T-cell (primary cell): ENCODE measurements around the gene CFAP74. TPM values are rescaled to one million over a fixed set of nuclear protein-coding genes. Genes with fewer than 3 reads are reported as not detected.

Experiments
- ATAC-seq, 4 experiments: fragments of 200-7000 bp in 3 of 4; fragments of 150-1000 bp in 1 of 4; cut with Tn5 transposase; replicated peaks in 1 of 4; 1 replicate in 3 of 4; 2 replicates in 1 of 4; pipeline ENCODE4 v1.10.0; 2021; ENCODE audit warnings: moderate library complexity in 3 of 4, mild to moderate bottlenecking in 2 of 4, moderate number of reproducible peaks in 1 of 4
- CTCF ChIA-PET, 2 donors: fragments of 300-600 bp; sonication (Branson Sonifier 250); formaldehyde crosslinking; loops; one replicate each; lab custom pipeline; 2022; ENCODE audit warnings: antibody characterized with exemption in 2 of 2; lab: Charles Lee
- POLR2A ChIA-PET, 2 donors: fragments of 300-600 bp; sonication (Branson Sonifier 250); formaldehyde crosslinking; loops; one replicate each; lab custom pipeline; 2022; ENCODE audit warnings: antibody characterized with exemption in 2 of 2; lab: Charles Lee
- DNase-seq, 35 experiments: peaks; one replicate each; pipeline versions ENCODE4 v3.0.0 to v3.0.0-alpha.2; 2013 to 2023
- H3K27ac ChIP-seq: one replicate; pipeline ENCODE4 v1.5.1; 2013; ENCODE audit warnings: low read length
- H3K27me3 ChIP-seq, 2 experiments: replicated peaks in 1 of 2; 1 replicate in 1 of 2; 2 replicates in 1 of 2; pipeline versions ENCODE4 v1.6.1 to v1.7.0; 2013; ENCODE audit warnings: low read length in 1 of 2, mixed read lengths in 1 of 2; ENCODE audit not compliant: control insufficient read depth in 2 of 2, insufficient read depth in 2 of 2; ENCODE audit errors: extremely low read depth in 1 of 2
- H3K36me3 ChIP-seq, 2 donors: 1 replicate in 1 of 2; 2 replicates in 1 of 2; pipeline versions ENCODE4 v1.6.1 to v1.7.0; 2013; ENCODE audit warnings: low read length in 1 of 2; ENCODE audit not compliant: control insufficient read depth in 2 of 2, insufficient read depth in 1 of 2; ENCODE audit errors: extremely low read depth in 1 of 2
- H3K4me1 ChIP-seq, 2 experiments: 1 replicate in 1 of 2; 2 replicates in 1 of 2; pipeline versions ENCODE4 v1.6.1 to v1.7.0; 2013; ENCODE audit warnings: low read length in 2 of 2, mixed read lengths in 1 of 2; ENCODE audit not compliant: insufficient read depth in 2 of 2, control insufficient read depth in 1 of 2; ENCODE audit errors: extremely low read depth in 1 of 2
- H3K4me3 ChIP-seq, 2 donors: 1 replicate in 1 of 2; 2 replicates in 1 of 2; pipeline versions ENCODE4 v1.5.1 to v1.7.0; 2013; ENCODE audit warnings: mild to moderate bottlenecking in 2 of 2, low read length in 1 of 2, moderate library complexity in 1 of 2; ENCODE audit not compliant: control insufficient read depth in 1 of 2; ENCODE audit errors: extremely low read depth in 1 of 2
- H3K9me3 ChIP-seq: 2 replicates; pipeline ENCODE4 v1.7.0; 2013
- H3K27ac Mint-ChIP-seq, 2 donors: one replicate each; pipeline ENCODE4 v1.8.0; 2020 to 2021; ENCODE audit warnings: mild to moderate bottlenecking in 2 of 2, mixed read lengths in 2 of 2
- H3K27me3 Mint-ChIP-seq, 2 donors: one replicate each; pipeline ENCODE4 v1.8.0; 2021 to 2022; ENCODE audit warnings: mixed read lengths in 2 of 2
- H3K36me3 Mint-ChIP-seq: one replicate; pipeline ENCODE4 v1.8.0; 2021; ENCODE audit warnings: mixed read lengths
- H3K4me1 Mint-ChIP-seq, 3 donors: one replicate each; pipeline ENCODE4 v1.8.0; 2020 to 2022; ENCODE audit warnings: mixed read lengths in 3 of 3, mild to moderate bottlenecking in 1 of 3
- H3K4me3 Mint-ChIP-seq, 3 donors: one replicate each; pipeline ENCODE4 v1.8.0; 2020 to 2022; ENCODE audit warnings: mild to moderate bottlenecking in 3 of 3, mixed read lengths in 3 of 3, moderate library complexity in 3 of 3
- H3K9me3 Mint-ChIP-seq, 3 donors: one replicate each; pipeline ENCODE4 v1.8.0; 2020 to 2022; ENCODE audit warnings: mixed read lengths in 3 of 3
- WGBS: methylation state at CpG from one replicate; pipeline ENCODE4 v1.1.5; 2013; ENCODE audit warnings: missing lambda C conversion rate; ENCODE audit not compliant: insufficient coverage; 5-methylcytosine and 5-hydroxymethylcytosine counted together
- total RNA-seq, 35 experiments: library from RNA in 6 of 35; stranded (reverse) in 6 of 35; fragments of 120-200 nt in 1 of 35; gene quantifications; one replicate each; pipeline versions ENCODE4 v1.2.1 to v1.2.4 and lab custom pipeline; 2013 to 2026

The CFAP74 gene
- total RNA-seq, 5 donors from 2014 or later (not counting 1 experiment from before 2014, with no cell fraction given): not detected

DNA sequence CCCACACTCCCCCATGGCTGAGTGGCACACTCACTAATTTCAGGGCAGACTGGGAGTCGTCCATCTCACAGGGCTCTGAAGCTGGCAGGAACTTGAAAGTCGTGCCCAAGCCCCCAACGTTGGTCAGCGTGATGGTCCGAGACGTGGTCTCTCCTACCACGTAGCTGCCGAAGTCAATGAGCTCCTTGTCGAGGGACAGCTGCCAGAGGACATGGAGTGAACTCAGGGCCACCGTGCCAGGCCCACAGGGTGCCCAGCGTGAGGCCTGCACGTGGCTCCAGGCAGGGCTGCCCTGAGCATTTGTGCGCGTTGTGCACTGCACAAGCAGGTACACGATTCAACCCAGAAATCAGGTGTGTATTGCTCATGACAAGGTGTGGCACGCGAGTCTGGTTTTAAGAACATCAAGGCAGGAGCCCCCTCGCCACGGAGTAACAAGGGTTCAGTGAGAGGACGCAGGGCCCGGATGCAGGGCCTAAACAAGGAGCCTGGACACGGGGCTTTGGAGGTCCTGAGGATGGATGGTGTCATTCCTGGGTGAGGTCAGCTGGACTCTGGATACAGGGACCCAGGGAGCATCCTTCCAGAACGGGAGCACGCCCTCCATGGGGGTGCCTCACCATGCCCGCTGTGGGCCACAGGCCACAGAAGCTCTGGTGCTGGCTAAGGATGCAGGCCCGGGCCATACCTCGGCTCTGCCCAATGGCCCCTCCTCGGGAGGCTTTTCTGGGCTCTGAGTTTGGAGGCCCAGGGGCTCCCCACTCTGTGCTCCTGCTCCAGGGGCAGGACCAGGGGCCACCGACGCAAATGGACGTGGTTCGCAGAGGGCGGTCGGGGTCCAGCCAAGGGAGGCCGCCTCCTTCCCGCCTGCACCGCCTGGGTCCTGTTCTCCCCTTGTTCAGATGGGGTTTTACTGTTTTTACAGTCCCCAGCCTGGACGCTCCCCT lies 46.7 kb downstream of the CFAP74 start:
- H3K36me3 ChIP-seq: no peaks in the 10 kb centered on the region
- no peak for ATAC-seq
- no peak overlapping the region for H3K27ac Mint-ChIP-seq
- H3K27me3 ChIP-seq: peaks cover 0 to 49% of the 10 kb centered on the region in 2 experiments
- peaks cover 18 to 31% of the 10 kb centered on the region in 2 donors for H3K27me3 Mint-ChIP-seq
- ChIA-PET CTCF (no interaction called here), POLR2A (interaction anchor here in 1 of 2 donors (0.6 kb wide), 1 partner anchor 9 kb away, joined by 4 read pairs; no protein-coding TSS in a partner anchor)
- no peaks in the 10 kb centered on the region for H3K36me3 Mint-ChIP-seq
- H3K9me3 Mint-ChIP-seq: no peaks in the 10 kb centered on the region
- no peaks in the 10 kb centered on the region for H3K9me3 ChIP-seq
- no peak overlapping the region for H3K4me3 Mint-ChIP-seq
- no peak overlapping the region for H3K27ac ChIP-seq
- peaks cover 0 to 13% of the 10 kb centered on the region in 2 experiments for H3K4me1 ChIP-seq
- peaks cover 0 to 5% (median 4%) of the 10 kb centered on the region in 3 donors for H3K4me1 Mint-ChIP-seq
- WGBS: 88% methylated on average over 38 of the region's 38 CpGs
- no peak for DNase-seq
- no peak overlapping the region for H3K4me3 ChIP-seq

- 84% methylated on average over 7 of the region's 7 CpGs for WGBS
- POLR2A ChIA-PET: no interaction called here
Measured at GRCh38 chr1:1956101-1956500, 47.5 kb downstream of the CFAP74 start.

DNA sequence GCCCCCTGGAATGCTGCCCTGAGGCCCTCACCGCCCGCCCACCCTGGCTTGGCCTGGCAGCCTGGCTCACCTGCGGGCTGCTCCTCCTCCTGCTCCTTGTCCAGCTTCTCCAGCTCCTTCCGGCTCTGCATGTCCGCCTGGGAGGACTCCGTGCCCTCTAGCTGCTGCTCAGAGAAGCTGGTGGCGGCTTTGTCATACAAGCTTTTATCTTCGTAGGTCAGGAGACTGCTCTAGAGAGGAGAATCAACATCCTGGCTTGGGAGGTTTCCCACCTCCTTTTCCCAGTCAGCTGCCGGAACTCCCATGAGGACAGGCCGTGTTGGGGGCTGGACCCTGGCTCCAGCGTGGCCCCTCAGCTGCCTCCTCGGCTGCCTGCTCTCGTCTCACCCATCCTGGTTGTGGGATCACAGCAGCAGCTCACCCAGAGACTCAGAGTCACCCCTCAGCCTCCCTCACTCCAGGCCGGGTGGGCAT lies 47.9 kb downstream of the CFAP74 start:
- peaks cover 0 to 4% (median 0%) of the 10 kb centered on the region in 3 donors for H3K9me3 Mint-ChIP-seq
- Histone ChIP-seq H3K4me3 (no peak overlapping the region), H3K27me3 (peaks cover 0 to 42% of the 10 kb centered on the region in 2 experiments), H3K27ac (no peak overlapping the region), H3K9me3 (no peaks in the 10 kb centered on the region), H3K36me3 (no peaks in the 10 kb centered on the region), H3K4me1 (peaks cover 0 to 13% of the 10 kb centered on the region in 2 experiments)
- WGBS: 80% methylated on average over 10 of the region's 14 CpGs
- H3K36me3 Mint-ChIP-seq: no peaks in the 10 kb centered on the region
- H3K27ac Mint-ChIP-seq: no peak overlapping the region
- ChIA-PET POLR2A (no interaction called here), CTCF (no interaction called here)
- H3K4me3 Mint-ChIP-seq: no peak overlapping the region
- no peak for DNase-seq
- peaks cover 9 to 22% of the 10 kb centered on the region in 2 donors for H3K27me3 Mint-ChIP-seq
- ATAC-seq: no peak
- H3K4me1 Mint-ChIP-seq: peaks cover 0 to 5% (median 4%) of the 10 kb centered on the region in 3 donors

More at GRCh38 chr1:1956101-1956500, 47.5 kb downstream of the CFAP74 start:
- ATAC-seq: no peak
- H3K27ac ChIP-seq: no peak overlapping the region
- Mint-ChIP-seq H3K36me3 (no peaks in the 10 kb centered on the region), H3K27me3 (peaks cover 13 to 27% of the 10 kb centered on the region in 2 donors), H3K9me3 (peaks cover 0 to 4% (median 0%) of the 10 kb centered on the region in 3 donors), H3K4me3 (no peak overlapping the region), H3K27ac (no peak overlapping the region), H3K4me1 (peaks cover 0 to 5% (median 4%) of the 10 kb centered on the region in 3 donors)
- H3K9me3 ChIP-seq: no peaks in the 10 kb centered on the region
- H3K4me3 ChIP-seq: no peak overlapping the region
- peaks cover 0 to 13% of the 10 kb centered on the region in 2 experiments for H3K4me1 ChIP-seq
- CTCF ChIA-PET: no interaction called here
- peaks cover 0 to 46% of the 10 kb centered on the region in 2 experiments for H3K27me3 ChIP-seq
- no peaks in the 10 kb centered on the region for H3K36me3 ChIP-seq
- DNase-seq: no peak

DNA sequence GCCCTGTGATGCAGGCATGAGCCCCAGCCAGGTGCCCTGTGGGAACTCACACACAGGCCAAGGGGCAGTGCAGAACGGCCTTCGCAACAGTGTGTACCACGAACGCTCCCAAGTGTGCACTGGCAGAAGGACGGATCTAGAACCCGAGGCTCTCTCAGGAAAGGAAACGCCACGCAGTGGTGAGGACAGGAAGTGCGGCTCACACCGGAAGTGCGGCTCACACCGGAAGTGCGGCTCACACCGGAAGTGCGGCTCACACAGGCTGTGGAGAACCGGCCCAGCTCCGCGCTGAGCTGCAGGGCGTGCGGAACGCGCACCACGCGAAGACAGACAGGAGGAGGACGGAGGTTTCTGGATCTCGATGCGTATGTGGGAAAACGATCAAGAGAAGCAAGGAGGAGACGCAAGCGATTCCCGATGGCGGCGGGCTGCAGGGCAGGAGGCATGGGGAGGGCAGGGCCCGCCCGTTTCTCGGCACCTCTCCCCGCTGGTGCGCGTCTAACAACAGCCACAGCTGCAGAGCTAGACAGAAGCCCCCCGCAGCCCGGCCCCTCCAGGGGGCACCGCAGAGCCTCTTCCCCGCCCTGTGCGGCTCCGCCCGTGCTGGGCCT lies 48.6 kb downstream of the CFAP74 start:
- ATAC-seq (no peak), DNase-seq (peak in 2 of 35 experiments; percentile 6 to 9)
- Mint-ChIP-seq H3K36me3 (no peaks in the 10 kb centered on the region), H3K27me3 (peaks cover 11 to 22% of the 10 kb centered on the region in 2 donors), H3K27ac (peak overlapping the region; percentile 58 to 63), H3K4me3 (no peak overlapping the region), H3K4me1 (peaks cover 0 to 5% (median 4%) of the 10 kb centered on the region in 3 donors), H3K9me3 (peaks cover 0 to 4% (median 0%) of the 10 kb centered on the region in 3 donors)
- 80% methylated on average over 44 of the region's 46 CpGs for WGBS
- ChIA-PET POLR2A (no interaction called here), CTCF (no interaction called here)
- H3K27ac ChIP-seq: peak overlapping the region; percentile 18
- no peak overlapping the region for H3K4me3 ChIP-seq
- H3K36me3 ChIP-seq: no peaks in the 10 kb centered on the region
- H3K9me3 ChIP-seq: no peaks in the 10 kb centered on the region
- peaks cover 0 to 10% of the 10 kb centered on the region in 2 experiments for H3K4me1 ChIP-seq
- peaks cover 0 to 37% of the 10 kb centered on the region in 2 experiments for H3K27me3 ChIP-seq

DNA sequence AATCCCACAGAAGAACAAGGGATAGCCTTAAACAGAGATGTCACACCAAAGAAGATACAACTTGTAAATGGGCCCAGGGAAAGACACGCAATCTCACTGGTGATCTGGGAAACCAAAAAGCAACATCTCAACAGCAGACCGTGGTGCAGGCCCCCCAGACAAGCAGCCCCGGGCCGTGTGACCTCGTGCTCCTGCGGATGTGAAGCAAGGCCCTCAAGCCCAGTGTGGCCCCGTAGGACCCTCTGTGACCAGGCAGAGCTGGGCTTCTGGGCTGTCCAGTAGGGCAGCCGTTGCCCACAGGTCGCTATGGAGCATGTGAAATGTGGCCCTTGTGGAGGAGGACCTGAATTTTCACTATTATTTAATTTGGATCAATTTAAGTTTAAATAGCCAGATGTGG lies 49.6 kb downstream of the CFAP74 start:
- Histone ChIP-seq H3K36me3 (no peaks in the 10 kb centered on the region), H3K9me3 (no peaks in the 10 kb centered on the region), H3K27me3 (peaks cover 0 to 33% of the 10 kb centered on the region in 2 experiments), H3K4me1 (peaks cover 0 to 6% of the 10 kb centered on the region in 2 experiments), H3K4me3 (no peak overlapping the region), H3K27ac (no peak overlapping the region)
- CTCF ChIA-PET: no interaction called here
- 90% methylated on average over 3 of the region's 9 CpGs for whole genome bisulfite sequencing
- Mint-ChIP-seq H3K9me3 (peaks cover 0 to 4% (median 0%) of the 10 kb centered on the region in 3 donors), H3K36me3 (no peaks in the 10 kb centered on the region), H3K27me3 (peaks cover 13 to 23% of the 10 kb centered on the region in 2 donors), H3K27ac (no peak overlapping the region), H3K4me1 (peaks cover 0 to 5% (median 4%) of the 10 kb centered on the region in 3 donors), H3K4me3 (no peak overlapping the region)
- no peak for ATAC-seq
- DNase-seq: no peak
- POLR2A ChIA-PET: no interaction called here

- Mint-ChIP-seq H3K4me1 (peaks cover 0 to 5% (median 4%) of the 10 kb centered on the region in 3 donors), H3K27me3 (peaks cover 8 to 13% of the 10 kb centered on the region in 2 donors), H3K9me3 (peaks cover 0 to 4% (median 0%) of the 10 kb centered on the region in 3 donors), H3K4me3 (no peak overlapping the region), H3K27ac (no peak overlapping the region), H3K36me3 (no peaks in the 10 kb centered on the region)
- Histone ChIP-seq H3K4me1 (peaks cover 0 to 6% of the 10 kb centered on the region in 2 experiments), H3K4me3 (no peak overlapping the region), H3K27me3 (peaks cover 0 to 21% of the 10 kb centered on the region in 2 experiments), H3K9me3 (no peaks in the 10 kb centered on the region), H3K36me3 (no peaks in the 10 kb centered on the region), H3K27ac (no peak overlapping the region)
- CTCF ChIA-PET: no interaction called here
- POLR2A ChIA-PET: no interaction called here
- no peak for DNase-seq
- WGBS: no CpG with 5 or more reads among the region's 5 CpGs
- no peak for ATAC-seq
Measured at GRCh38 chr1:1950940-1951339, 52.6 kb downstream of the CFAP74 start.
